Dedifferentiated amniotic fluid mesenchymal stem cell (primary cell): ENCODE results near the gene HBZ.
A peak's percentile ranks its signal among the peaks of the same experiment; 100 is the strongest.
"Not testable (repeated sequence)": the region's sequence is repeated elsewhere in the genome, so short reads cannot be mapped to it uniquely, and the experiment has no call there.

ENCODE experiments used
- DNase-seq: peaks from one replicate; pipeline ENCODE4 v3.0.0-alpha.2; 2016; ENCODE audit errors: extremely low spot score

HBZ gene

DNA sequence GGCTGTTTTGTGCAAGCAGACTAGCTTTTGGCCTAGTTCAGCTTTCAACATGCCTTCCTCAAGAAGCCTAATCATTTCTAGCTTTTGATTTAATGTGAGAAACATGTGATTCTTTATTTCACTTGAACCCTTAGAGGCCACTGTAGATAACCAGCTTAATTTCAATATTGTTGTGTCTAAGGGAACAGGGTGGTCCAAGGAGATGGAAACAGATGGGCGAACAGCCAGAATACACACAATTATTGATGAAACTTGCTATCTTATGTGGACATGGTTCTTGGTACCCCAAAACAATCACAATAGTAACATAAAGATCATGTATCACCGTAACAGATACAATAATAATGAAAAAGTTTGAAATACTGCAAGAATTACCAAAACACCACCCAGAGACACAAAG is 18.7 kb upstream of the HBZ start:
- DNase-seq, result no peak

DNA sequence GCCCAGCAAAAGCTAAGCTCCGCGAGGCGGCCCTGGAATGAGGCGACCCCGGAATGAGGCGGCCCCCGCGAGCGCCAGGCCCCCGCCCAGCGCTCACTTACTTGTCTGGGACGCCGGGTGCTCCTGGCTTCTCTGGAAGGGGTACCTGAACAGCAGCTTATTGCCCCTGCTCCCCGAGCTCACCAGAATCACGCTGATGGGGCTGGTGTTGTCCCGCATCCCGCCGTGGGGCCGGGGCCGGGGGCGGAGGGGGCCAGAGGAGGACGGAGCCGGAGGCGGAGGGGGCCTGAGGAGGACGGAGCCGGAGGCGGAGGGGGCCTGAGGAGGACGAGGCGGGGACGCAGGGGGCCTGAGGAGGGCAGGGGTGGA is 14.4 kb upstream of the HBZ start:
- no peak for DNase-seq

DNA sequence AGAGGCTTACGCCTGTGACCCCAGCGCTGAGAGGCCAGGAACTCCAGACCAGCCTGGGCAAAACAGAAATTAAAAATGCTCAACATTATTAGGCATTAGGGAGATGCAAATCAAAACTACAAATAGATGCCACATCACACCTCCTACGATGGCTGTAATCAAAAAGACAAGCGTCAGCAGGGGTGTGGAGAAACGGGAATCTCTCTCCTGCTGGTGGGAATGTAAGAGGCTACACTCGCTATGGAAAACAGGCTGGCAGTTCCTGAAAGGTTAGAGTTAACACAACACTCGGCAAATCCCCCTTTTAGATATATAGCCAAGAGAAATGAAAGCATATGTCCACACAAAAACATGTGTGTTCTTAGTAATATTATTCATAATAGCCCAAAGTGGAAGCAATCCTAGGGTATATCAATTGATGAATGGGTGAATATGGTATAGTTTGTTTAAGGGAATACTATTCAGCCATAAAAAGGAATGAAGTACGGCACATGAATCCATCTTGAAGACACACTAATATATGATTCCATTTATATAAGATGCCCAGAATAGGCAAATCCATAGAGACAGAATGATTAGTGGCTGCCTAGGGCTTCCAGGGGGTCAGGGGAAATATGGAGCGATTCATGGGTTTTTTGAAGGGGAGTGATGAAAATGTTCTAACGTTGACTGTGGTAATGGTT is 12.1 kb upstream of the HBZ start:
- no peak for DNase-seq

DNA sequence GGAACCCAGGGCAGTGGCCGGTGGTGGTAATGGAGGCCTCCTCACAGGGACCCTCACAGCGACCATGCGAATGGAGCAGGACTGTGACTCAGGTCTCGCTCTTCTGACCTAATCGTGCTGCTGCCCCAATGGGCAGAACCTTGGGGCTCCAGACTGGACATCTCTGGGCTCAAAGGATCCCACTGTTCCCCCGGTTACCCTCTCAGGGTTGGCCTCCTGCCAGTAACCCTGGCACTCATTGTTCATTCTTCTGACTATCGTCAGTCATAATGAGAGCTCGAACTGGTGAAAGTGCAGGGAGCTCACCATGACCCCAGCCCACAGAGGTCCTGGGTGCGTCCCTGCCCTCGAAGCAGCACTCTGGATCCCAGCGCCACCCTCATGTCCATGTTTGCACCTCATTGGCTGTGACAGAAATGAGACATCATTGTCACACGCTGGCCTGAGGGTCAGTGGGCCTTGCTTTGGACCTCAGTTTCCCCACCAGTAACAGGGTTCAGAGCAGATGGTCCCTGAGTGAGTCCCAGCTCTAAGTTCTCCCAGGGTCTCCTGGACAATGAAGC is 10.0 kb upstream of the HBZ start:
- no peak for DNase-seq

DNA sequence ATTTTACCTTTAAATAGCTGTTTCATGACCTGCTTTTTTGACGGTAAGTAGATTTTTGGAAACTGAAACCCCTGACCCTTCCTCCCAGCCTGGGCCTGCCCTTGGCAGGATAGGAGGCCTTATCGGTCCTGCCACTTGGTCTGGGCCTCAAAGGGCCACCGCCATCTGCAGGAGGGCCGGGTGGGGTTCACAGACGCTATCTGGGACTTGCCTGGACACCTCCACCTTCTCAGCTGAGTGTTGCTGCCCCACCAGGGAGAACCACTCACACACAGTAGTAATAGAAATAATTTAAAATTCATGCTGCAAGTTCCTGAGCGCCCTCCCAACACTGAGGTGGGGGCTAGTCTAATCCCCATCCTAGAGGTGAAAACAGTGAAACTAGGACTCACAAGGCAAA is 9.4 kb upstream of the HBZ start:
- no peak for DNase-seq

DNA sequence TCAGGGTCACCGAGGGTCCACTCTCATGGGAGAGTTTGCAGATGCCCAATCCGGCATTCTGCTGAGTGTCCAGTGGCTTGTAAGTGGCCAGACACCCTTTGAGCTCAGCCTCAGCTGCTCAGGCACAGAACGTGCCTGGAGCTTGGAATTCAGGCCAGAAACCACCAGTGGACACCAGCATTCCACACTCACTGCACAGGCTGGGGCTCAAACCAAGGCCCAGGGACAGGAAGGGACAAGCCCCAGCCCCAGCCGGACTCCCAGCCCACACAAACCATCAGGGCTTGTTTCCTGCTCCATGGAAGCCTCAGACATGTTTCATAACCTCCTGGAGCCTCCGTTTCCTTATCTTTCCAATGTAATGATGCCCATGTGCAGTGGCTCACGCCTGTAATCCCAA is 9.0 kb upstream of the HBZ start:
- no peak for DNase-seq

DNA sequence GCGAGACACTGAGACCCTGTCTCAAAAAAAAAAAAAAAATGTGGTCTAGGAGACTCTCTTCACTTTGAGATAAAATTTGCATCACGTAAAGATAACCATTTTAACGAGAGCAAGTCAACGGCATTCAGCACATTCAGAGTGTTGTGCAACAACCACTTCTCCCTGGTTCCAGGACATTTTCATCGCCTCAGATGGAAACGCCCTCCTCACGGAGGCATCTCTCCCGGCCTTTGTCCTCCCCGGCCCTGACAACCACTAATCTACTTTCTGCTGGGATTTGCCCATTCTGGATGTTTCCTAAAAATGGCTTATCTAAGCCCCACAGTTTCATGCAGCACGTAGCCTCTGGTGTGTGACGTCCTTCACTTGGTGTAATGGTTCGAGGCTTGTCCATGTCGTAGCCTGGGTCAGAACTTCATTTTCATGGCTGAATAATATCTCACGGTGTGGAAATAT is 7.6 kb upstream of the HBZ start:
- DNase-seq, result no peak

DNA sequence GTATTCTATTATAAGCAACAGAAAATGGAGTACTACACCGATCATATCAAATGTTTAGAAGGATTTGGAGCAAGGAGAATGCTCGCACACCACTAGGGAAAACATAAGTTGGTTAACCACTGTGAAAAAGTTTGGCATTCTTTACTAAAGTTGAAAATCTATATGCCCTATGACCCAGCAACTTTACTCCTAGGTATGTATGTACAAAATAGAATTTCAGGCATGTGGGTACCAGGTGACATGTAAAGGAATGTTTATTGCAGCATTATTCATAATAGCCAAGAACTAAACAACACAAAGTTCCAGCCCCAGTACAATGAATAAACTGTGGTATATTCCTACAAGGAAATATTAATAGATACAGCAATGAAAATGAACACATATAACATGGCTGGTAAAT is 5.8 kb upstream of the HBZ start:
- DNase-seq, result no peak

DNA sequence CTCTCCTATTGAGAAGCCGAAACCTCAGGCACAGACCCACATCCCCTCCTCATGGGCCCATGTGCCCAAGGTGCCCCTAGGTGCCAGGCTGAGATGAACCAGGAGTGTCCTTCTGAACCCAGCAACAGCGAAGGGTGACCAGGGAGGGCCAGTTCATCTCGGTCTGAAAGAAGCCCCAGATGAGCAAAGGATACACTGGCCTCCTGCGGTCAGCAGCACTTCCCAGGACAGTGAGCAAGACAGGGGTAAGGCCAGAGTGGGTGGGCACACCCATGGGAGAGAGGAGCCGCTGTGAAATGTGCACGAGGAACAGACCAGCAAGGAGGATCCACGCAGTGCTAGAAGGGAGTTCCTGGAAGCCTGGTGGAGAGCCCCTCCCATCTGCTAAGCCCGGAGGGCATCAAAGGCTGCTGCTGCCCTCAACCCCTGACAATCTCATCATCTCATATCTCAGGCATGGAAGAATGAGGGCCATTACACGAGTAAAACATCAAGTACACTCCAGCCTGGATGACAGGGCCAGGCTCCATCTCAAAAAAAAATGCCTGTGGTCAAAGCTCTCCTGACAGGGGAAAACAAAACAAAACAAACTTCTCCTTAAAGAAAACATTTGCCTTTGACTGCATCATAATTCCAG is 3.3 kb upstream of the HBZ start:
- peak; percentile 77 for DNase-seq

DNA sequence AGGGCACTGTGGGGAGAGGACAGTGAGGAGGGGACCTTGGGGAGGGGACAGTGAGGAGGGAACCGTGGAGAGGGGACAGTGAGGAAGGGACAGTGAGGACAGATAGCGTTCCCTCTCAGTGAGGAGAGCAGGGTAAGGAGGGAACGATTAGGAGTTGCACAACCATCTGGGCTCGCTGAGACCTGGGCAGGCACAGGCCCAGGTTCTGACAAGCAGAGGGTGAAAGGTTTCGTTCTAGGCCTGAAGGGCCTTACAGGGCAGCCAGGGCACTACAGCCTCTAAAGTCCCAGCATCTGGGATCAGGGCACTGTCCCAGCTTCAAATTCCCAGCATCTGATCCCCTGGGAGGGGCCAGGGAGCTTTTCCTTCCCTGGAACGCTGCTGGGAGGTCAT is 681 bp downstream of the HBZ start:
- not testable (repeated sequence) for DNase-seq

DNA sequence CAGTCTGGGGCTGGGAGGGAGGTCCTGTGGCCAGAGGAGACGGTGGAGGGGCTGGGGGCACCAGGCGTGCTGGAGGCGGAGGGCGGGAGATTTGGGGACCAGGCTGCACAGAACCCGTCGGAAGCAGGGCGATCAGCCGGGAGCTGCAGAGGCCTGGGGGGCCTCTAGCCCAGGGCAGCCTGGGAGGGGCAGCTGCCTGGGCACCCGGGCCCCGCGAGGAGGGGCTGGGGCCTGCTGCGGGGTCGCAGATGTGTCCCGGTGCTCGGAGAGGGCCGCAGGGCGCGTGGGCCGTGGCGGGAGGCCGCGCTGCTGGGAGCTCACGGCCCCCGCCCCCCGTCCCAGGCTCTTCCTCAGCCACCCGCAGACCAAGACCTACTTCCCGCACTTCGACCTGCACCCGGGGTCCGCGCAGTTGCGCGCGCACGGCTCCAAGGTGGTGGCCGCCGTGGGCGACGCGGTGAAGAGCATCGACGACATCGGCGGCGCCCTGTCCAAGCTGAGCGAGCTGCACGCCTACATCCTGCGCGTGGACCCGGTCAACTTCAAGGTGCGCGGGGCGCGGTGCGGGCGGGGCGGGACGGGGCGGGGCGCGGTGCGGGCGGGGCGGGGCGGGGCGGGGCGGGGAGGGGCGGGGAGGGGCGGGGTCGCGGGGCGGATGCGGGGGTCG is 1.2 kb downstream of the HBZ start:
- DNase-seq, result not testable (repeated sequence)

DNA sequence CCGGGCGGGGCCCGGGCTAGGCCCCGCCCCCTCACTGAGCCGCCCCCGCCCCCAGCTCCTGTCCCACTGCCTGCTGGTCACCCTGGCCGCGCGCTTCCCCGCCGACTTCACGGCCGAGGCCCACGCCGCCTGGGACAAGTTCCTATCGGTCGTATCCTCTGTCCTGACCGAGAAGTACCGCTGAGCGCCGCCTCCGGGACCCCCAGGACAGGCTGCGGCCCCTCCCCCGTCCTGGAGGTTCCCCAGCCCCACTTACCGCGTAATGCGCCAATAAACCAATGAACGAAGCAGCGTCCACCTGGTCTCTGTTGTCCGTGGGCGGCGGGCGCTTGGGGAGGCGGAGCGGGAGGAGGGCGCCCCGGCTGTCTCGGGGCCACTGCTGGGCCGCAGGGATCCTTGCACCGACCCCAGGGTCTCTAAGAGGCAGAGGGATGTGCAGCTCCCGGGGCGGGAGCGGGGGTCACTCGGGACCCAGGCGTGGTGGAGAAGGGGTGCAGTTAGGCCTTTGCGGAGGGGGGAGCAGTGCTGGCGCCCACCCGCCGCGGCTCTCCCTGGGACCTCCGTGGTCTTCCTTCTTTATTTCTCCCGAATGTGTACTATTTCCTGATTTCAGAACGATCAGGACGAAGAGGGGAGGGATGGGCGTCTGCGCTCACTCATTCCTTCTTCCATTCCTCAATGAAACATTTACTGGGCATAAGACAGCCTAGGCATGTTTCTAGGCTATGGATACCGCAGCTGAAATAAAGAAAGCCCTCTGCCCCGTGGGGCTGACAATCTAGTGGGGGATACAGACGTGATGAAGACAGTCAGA is 2.0 kb downstream of the HBZ start:
- no peak for DNase-seq

DNA sequence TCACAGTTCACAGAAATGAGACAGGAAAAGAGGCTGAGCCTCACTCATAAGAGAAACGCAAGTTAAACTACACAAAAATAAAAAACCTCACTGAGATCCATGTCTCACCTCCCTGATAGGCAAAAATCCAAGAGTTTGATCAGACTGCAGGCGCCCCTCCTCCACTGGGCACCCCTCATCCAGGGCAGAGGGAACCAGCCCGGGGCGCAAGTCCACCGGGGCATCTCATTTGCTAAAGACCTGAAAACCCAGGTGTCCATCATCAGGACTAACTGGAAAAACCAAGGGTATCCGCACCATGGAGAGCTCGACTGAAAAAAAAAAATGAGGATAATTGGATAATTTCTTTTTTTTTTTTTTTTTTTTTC is 2.6 kb downstream of the HBZ start:
- no peak for DNase-seq

DNA sequence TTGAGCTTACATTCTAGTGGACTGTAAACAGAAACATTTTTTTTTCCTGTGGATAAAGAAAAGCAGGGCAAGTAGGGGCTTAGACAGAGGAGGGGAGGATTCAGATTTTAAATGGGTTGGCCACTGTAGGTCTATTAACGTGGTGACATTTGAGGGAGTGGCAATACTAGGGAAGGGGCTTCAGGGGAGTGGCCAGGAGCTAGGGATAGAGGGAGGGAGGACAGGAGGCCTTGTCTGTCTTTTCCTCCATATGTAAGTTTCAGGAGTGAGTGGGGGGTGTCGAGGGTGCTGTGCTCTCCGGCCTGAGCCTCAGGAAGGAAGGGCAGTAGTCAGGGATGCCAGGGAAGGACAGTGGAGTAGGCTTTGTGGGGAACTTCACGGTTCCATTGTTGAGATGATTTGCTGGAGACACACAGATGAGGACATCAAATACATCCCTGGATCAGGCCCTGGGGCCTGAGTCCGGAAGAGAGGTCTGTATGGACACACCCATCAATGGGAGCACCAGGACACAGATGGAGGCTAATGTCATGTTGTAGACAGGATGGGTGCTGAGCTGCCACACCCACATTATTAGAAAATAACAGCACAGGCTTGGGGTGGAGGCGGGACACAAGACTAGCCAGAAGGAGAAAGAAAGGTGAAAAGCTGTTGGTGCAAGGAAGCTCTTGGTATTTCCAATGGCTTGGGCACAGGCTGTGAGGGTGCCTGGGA is 6.8 kb downstream of the HBZ start:
- no peak for DNase-seq

DNA sequence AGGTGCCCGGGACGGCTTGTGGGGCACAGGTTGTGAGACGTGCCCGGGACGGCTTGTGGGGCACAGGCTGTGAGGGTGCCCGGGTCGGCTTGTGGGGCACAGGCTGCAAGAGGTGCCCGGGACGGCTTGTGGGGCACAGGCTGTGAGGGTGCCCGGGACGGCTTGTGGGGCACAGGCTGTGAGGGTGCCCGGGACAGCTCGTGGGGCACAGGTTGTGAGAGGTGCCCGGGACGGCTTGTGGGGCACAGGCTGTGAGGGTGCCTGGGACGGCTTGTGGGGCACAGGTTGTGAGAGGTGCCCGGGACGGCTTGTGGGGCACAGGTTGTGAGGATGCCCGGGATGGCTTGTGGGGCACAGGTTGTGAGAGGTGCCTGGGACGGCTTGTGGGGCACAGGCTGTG is 7.8 kb downstream of the HBZ start:
- not testable (repeated sequence) for DNase-seq

DNA sequence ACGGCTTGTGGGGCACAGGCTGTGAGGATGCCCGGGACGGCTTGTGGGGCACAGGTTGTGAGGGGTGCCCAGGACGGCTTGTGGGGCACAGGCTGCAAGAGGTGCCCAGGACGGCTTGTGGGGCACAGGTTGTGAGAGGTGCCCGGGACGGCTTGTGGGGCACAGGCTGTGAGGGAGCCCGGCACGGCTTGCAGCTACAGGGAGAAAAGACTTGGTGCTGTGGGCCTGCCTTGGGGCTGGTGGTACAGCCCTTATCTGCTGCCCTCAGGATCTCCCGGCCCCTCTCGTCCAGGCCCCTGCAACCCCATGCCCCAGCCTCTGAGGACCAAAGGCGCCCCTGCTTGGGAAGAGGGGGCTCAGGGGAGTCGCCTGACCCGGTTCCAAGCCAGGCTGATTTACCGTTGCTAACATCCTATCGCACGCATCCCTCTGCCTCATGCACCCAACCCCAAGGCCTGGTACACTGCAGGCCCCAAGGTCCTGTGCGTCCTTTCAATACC is 8.3 kb downstream of the HBZ start:
- DNase-seq, result no peak

DNA sequence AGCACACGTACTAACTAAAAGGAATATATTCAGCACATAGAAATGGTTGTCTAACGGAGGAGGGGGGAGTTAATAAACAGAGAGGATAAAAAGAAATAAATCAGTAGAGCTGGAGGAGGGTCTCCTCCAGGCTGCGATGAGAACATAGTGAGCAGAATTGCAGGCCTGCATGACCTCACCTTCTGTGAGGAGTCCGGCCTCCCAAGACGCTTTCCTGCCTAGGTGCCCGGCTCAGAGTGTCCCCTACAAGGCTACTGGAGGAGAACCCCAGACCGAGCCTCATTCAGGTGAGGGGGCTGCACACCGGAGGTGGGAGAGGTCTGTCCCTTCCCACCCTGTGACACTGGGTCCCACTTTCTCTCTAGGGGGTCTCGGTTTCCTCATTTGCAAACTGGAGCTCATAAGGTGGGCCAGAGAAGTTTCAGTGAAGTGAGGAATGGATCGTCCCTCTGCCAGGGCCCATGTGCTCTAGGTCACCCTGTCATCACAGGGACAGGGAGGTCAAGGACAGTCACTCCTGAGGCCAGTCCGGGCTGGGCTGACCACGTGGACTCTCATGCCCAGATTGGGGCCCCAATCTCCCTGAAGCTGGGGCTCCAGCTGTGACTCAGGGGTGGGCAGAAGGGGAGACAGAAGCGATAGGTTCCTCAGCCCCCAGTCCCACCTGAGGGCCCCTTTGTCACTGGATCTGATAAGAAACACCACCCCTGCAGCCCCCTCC is 10.0 kb downstream of the HBZ start:
- DNase-seq, result no peak

DNA sequence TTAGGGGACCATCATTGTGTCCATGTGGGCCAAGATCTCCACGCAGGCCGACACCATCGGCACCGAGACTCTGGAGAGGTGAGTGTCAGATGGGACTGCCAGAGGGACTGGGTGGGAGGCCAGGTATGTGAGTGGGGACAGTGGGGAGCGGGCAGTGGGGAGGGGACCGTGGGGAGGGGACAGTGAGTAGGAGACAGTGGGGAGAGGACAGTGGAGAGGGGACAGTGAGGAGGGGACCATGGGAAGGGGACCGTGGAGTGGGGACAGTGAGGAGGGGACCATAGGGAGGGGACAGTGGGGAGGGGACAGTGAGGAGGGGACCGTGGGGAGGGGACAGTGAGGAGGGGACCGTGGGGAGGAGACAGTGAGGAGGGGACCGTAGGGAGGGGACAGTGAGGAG is 10.7 kb downstream of the HBZ start:
- not testable (repeated sequence) for DNase-seq

DNA sequence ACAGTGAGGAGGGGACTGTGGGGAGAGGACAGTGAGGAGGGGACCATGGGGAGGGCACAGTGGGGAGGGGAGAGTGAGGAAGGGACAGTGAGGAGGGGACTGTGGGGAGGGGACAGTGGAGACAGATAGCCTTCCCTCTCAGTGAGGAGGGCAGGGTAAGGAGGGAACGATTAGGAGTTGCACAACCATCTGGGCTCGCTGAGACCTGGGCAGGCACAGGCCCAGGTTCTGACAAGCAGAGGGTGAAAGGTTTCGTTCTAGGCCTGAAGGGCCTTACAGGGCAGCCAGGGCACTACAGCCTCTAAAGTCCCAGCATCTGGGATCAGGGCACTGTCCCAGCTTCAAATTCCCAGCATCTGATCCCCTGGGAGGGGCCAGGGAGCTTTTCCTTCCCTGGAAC is 11.3 kb downstream of the HBZ start:
- DNase-seq, result not testable (repeated sequence)

DNA sequence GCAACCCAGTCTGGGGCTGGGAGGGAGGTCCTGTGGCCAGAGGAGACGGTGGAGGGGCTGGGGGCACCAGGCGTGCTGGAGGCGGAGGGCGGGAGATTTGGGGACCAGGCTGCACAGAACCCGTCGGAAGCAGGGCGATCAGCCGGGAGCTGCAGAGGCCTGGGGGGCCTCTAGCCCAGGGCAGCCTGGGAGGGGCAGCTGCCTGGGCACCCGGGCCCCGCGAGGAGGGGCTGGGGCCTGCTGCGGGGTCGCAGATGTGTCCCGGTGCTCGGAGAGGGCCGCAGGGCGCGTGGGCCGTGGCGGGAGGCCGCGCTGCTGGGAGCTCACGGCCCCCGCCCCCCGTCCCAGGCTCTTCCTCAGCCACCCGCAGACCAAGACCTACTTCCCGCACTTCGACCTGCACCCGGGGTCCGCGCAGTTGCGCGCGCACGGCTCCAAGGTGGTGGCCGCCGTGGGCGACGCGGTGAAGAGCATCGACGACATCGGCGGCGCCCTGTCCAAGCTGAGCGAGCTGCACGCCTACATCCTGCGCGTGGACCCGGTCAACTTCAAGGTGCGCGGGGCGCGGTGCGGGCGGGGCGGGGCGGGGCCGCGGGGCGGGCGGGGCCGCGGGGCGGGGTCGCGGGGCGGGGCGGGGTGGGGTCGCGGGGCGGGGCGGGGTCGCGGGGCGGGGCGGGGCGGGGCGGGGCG is 11.8 kb downstream of the HBZ start:
- DNase-seq, result not testable (repeated sequence)
